Measurements from ENCODE around the gene ALOX5.
A peak's percentile ranks its signal among the peaks of the same experiment; 100 is the strongest.
"Not testable (repeated sequence)": the region's sequence is repeated elsewhere in the genome, so short reads cannot be mapped to it uniquely, and the experiment has no call there.

Gene ALOX5

GRCh38 chr10:45404770-45405120 lies 30.7 kb downstream of the ALOX5 start:
- no peak for DNase-seq (ENCODE audit: low read depth in 2 of 2)

GRCh38 chr10:45407542-45407941 lies 33.5 kb downstream of the ALOX5 start:
- no peak for DNase-seq (ENCODE audit: low read depth in 2 of 2)

- no peak for DNase-seq (ENCODE audit: low read depth in 2 of 2)
Observed at GRCh38 chr10:45408421-45409319, 34.7 kb downstream of the ALOX5 start.

GRCh38 chr10:45409347-45409746 lies 35.3 kb downstream of the ALOX5 start:
- not testable (repeated sequence) for DNase-seq (ENCODE audit: low read depth in 2 of 2)

- no peak for DNase-seq (ENCODE audit: low read depth in 2 of 2)
Observed at GRCh38 chr10:45409782-45410181, 35.8 kb downstream of the ALOX5 start.

GRCh38 chr10:45410489-45410806 lies 36.4 kb downstream of the ALOX5 start:
- no peak for DNase-seq (ENCODE audit: low read depth in 2 of 2)

- no peak for DNase-seq (ENCODE audit: low read depth in 2 of 2)
Observed at GRCh38 chr10:45410807-45411606, 37.0 kb downstream of the ALOX5 start.

- DNase-seq (ENCODE audit: low read depth in 2 of 2) = no peak
Observed at GRCh38 chr10:45411607-45411940, 37.6 kb downstream of the ALOX5 start.

GRCh38 chr10:45415062-45415461 lies 41.0 kb downstream of the ALOX5 start:
- not testable (repeated sequence) for DNase-seq (ENCODE audit: low read depth in 2 of 2)

- DNase-seq (ENCODE audit: low read depth in 2 of 2) = no peak
Observed at GRCh38 chr10:45416603-45417002, 42.6 kb downstream of the ALOX5 start.

- no peak for DNase-seq (ENCODE audit: low read depth in 2 of 2)
Observed at GRCh38 chr10:45417746-45418145, 43.7 kb downstream of the ALOX5 start.

GRCh38 chr10:45418417-45418848 lies 44.4 kb downstream of the ALOX5 start:
- DNase-seq (ENCODE audit: low read depth in 2 of 2) = no peak

GRCh38 chr10:45418849-45419675 lies 45.0 kb downstream of the ALOX5 start:
- peak in 1 of 2 donors; percentile 43 for DNase-seq (ENCODE audit: low read depth in 2 of 2)

GRCh38 chr10:45419676-45420025 lies 45.6 kb downstream of the ALOX5 start:
- DNase-seq (ENCODE audit: low read depth in 2 of 2) = no peak

GRCh38 chr10:45420453-45421192 lies 46.6 kb downstream of the ALOX5 start:
- peak in 1 of 2 donors; percentile 37 for DNase-seq (ENCODE audit: low read depth in 2 of 2)

GRCh38 chr10:45421221-45422097 lies 47.4 kb downstream of the ALOX5 start:
- no peak for DNase-seq (ENCODE audit: low read depth in 2 of 2)

- DNase-seq (ENCODE audit: low read depth in 2 of 2) = no peak
Observed at GRCh38 chr10:45422207-45422865, 48.3 kb downstream of the ALOX5 start.

GRCh38 chr10:45422866-45423659 lies 49.0 kb downstream of the ALOX5 start:
- DNase-seq (ENCODE audit: low read depth in 2 of 2) = no peak

GRCh38 chr10:45423976-45424499 lies 50.0 kb downstream of the ALOX5 start:
- no peak for DNase-seq (ENCODE audit: low read depth in 2 of 2)
